Measurements from ENCODE around the gene GUCA1C.

DNA sequence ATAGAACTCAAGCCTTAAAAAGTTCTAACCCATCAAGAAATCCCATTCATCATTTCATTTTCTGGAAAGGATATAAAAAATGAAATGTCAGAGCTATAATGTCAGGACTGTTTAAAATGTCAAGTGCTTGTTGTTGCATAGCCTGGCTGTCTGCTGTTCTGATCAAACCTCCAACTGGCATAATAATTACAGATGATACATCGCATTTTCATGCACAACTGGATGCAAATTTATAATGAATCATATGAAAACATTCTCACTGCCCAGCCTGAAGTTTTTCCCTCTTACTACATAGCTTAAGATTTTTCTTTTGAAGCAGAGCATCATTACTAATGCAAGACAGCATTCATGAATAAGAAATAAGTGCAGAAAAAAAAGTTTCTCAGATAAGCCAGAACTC, 46.5 kb downstream of the GUCA1C start:
- TF ChIP-seq, protein P1, sequence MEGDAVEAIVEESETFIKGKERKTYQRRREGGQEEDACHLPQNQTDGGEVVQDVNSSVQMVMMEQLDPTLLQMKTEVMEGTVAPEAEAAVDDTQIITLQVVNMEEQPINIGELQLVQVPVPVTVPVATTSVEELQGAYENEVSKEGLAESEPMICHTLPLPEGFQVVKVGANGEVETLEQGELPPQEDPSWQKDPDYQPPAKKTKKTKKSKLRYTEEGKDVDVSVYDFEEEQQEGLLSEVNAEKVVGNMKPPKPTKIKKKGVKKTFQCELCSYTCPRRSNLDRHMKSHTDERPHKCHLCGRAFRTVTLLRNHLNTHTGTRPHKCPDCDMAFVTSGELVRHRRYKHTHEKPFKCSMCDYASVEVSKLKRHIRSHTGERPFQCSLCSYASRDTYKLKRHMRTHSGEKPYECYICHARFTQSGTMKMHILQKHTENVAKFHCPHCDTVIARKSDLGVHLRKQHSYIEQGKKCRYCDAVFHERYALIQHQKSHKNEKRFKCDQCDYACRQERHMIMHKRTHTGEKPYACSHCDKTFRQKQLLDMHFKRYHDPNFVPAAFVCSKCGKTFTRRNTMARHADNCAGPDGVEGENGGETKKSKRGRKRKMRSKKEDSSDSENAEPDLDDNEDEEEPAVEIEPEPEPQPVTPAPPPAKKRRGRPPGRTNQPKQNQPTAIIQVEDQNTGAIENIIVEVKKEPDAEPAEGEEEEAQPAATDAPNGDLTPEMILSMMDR (IDR thresholded peaks at IDR 0.05) = no peak
- TF ChIP-seq POLR2A (IDR thresholded peaks at IDR 0.05) = no peak
